HG03066 (cell line): Measurements from ENCODE around the gene ZNF132.
"Not testable (repeated sequence)": the region's sequence is repeated elsewhere in the genome, so short reads cannot be mapped to it uniquely, and the experiment has no call there.

Experiments
- ATAC-seq: cut with Tn5 transposase; IDR thresholded peaks from one replicate; pipeline ENCODE4 v1.9.1; 2021; ENCODE audit warnings: low read depth; ENCODE audit not compliant: unreplicated experiment

Gene ZNF132

GRCh38 chr19:58439576-58440554 is at the start of gene ZNF132:
ZNF132 (minus strand) TSS chr19:58440153; CDS start chr19:58439821, 332 bp downstream.
- ATAC-seq: peak; percentile 95

- not testable (repeated sequence) for ATAC-seq
Measured at GRCh38 chr19:58484349-58484748, 44.4 kb upstream of the ZNF132 start.

- no peak for ATAC-seq
Measured at GRCh38 chr19:58483776-58484175, 43.8 kb upstream of the ZNF132 start.

- ATAC-seq: no peak
Measured at GRCh38 chr19:58482372-58482771, 42.4 kb upstream of the ZNF132 start.

- no peak for ATAC-seq
Measured at GRCh38 chr19:58480831-58481230, 40.9 kb upstream of the ZNF132 start.

- no peak for ATAC-seq
Measured at GRCh38 chr19:58480481-58480830, 40.5 kb upstream of the ZNF132 start.

- ATAC-seq: no peak
Measured at GRCh38 chr19:58479736-58480480, 40.0 kb upstream of the ZNF132 start.

GRCh38 chr19:58479303-58479702 is 39.4 kb upstream of the ZNF132 start:
- no peak for ATAC-seq

GRCh38 chr19:58477871-58478270 is 37.9 kb upstream of the ZNF132 start:
- no peak for ATAC-seq

- ATAC-seq: no peak
Measured at GRCh38 chr19:58477130-58477529, 37.2 kb upstream of the ZNF132 start.

GRCh38 chr19:58476498-58477015 is 36.6 kb upstream of the ZNF132 start:
- no peak for ATAC-seq

GRCh38 chr19:58475714-58476497 is 36.0 kb upstream of the ZNF132 start, which contains the start of gene ZNF446:
ZNF446 (plus strand) TSS chr19:58476352; CDS start chr19:58477219, 867 bp downstream.
- peak; percentile 88 for ATAC-seq

GRCh38 chr19:58474997-58475713 is 35.2 kb upstream of the ZNF132 start:
- no peak for ATAC-seq

GRCh38 chr19:58474291-58474996 is 34.5 kb upstream of the ZNF132 start:
- no peak for ATAC-seq

GRCh38 chr19:58473775-58474174 is 33.8 kb upstream of the ZNF132 start:
- ATAC-seq: no peak

- no peak for ATAC-seq
Measured at GRCh38 chr19:58471736-58472135, 31.8 kb upstream of the ZNF132 start.

GRCh38 chr19:58470837-58471543 is 31.0 kb upstream of the ZNF132 start:
- not testable (repeated sequence) for ATAC-seq

GRCh38 chr19:58469241-58470013 is 29.5 kb upstream of the ZNF132 start:
- no peak for ATAC-seq
